ENCODE measurements around the gene GSTM5.

DNA sequence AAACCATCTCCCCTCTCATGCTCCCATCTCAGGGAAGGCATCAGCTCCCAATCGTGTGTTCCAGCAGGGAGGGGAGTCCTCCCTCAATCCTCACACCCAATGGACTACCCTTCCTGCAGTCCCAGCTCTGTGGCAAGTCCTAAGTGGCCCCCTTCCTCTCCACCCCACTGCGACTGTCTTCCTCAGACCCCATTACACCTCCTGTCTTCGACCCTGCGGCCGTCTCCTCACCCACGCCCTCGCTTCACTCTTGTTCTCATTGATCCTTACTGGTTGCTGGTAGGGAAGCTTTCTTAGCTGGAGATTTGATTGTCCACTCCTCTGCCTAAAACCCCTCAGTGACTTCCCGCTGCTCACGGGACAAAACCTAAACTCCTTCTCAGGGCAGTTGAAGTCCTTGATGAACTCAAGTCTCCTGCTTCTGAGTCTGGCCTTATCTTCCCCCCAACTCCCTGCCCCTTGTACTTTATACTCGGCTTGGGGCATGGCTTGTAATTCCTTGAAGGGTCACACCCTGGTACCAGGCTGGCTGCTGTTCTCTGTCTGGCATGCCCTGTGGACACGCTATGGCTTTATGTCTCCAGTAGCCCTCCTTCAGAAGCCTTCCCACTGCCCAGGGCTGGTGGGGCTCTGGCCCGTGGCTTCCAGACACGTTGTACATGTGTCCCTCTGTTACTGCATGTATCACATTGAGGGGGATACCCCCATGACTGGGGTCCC is 54.0 kb downstream of the GSTM5 start:
- TF ChIP-seq, protein P1, sequence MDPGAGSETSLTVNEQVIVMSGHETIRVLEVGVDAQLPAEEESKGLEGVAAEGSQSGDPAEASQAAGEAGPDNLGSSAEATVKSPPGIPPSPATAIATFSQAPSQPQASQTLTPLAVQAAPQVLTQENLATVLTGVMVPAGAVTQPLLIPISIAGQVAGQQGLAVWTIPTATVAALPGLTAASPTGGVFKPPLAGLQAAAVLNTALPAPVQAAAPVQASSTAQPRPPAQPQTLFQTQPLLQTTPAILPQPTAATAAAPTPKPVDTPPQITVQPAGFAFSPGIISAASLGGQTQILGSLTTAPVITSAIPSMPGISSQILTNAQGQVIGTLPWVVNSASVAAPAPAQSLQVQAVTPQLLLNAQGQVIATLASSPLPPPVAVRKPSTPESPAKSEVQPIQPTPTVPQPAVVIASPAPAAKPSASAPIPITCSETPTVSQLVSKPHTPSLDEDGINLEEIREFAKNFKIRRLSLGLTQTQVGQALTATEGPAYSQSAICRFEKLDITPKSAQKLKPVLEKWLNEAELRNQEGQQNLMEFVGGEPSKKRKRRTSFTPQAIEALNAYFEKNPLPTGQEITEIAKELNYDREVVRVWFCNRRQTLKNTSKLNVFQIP (CRISPR knock-in tag; IDR thresholded peaks at IDR 0.05; ENCODE audit: borderline replicate concordance, low read depth): no peak
- TF ChIP-seq RARB (CRISPR knock-in tag; IDR thresholded peaks at IDR 0.05): no peak
- no peak for TF ChIP-seq ARNTL (CRISPR knock-in tag; IDR thresholded peaks at IDR 0.05; ENCODE audit: borderline replicate concordance, low read depth)
- no peak for TF ChIP-seq OSR1 (CRISPR knock-in tag; IDR thresholded peaks at IDR 0.05)
- TF ChIP-seq PPARA (CRISPR knock-in tag; IDR thresholded peaks at IDR 0.05; ENCODE audit: borderline replicate concordance): no peak
- no peak for TF ChIP-seq ZNF565 (CRISPR knock-in tag; conservative IDR thresholded peaks at IDR 0.05; ENCODE audit: low read depth)
- TF ChIP-seq ESRRG (CRISPR knock-in tag; IDR thresholded peaks at IDR 0.05): no peak
